ENCODE results near the gene WWP2.
"Not testable (repeated sequence)": the region's sequence is repeated elsewhere in the genome, so short reads cannot be mapped to it uniquely, and the experiment has no call there.

DNA sequence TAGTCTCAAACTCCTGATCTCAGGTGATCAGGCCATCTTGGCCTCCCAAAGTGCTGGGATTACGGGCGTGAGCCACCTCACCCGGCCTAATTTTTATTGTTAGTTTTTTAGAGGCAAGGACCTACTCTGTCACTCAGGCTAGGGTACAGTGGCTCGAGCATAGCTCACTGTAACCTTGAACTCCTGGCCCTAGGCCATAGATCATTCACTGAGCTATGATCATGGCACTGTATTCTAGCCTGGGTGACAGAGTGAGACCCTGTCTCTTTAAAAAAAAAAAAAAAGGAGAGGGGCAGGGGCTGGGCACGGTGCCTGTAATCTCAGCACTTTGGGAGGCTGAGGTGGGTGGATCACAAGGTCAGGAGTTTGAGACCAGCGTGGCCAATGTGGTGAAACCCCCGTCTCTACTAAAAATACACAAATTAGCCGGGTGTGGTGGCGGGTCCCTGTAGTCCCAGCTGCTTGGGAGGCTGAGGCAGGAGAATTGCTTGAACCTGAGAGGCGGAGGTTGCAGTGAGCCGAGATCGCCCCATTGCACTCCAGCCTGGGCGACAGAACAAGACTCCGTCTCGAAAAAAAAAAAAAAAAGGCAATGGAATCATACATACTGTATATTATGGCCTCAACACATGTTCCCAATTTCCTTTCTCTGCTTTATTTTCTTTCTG, 53.2 kb downstream of the WWP2 start:
- TF ChIP-seq, protein P1, sequence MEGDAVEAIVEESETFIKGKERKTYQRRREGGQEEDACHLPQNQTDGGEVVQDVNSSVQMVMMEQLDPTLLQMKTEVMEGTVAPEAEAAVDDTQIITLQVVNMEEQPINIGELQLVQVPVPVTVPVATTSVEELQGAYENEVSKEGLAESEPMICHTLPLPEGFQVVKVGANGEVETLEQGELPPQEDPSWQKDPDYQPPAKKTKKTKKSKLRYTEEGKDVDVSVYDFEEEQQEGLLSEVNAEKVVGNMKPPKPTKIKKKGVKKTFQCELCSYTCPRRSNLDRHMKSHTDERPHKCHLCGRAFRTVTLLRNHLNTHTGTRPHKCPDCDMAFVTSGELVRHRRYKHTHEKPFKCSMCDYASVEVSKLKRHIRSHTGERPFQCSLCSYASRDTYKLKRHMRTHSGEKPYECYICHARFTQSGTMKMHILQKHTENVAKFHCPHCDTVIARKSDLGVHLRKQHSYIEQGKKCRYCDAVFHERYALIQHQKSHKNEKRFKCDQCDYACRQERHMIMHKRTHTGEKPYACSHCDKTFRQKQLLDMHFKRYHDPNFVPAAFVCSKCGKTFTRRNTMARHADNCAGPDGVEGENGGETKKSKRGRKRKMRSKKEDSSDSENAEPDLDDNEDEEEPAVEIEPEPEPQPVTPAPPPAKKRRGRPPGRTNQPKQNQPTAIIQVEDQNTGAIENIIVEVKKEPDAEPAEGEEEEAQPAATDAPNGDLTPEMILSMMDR (IDR thresholded peaks at IDR 0.05), result not testable (repeated sequence)
- not testable (repeated sequence) for TF ChIP-seq POLR2A, EP300 (IDR thresholded peaks at IDR 0.05)

Measured in tibial nerve (tissue), 4 donors.